ENCODE measurements around the gene AK4.

The AK4 gene

GRCh38 chr1:65197636-65198035 is 49.6 kb downstream of the AK4 start:
- Histone ChIP-seq H3K27ac (no peak overlapping the region), H3K36me3 (replicated peaks) (no peaks in the 10 kb centered on the region), H3K27me3 (replicated peaks) (no peaks in the 10 kb centered on the region), H3K4me3 (ENCODE audit: low read depth, low read length) (no peak overlapping the region)
- in situ Hi-C loops (cut with HindIII; ENCODE audit: low pct_ligation_motif_present, low sequenced_read_pairs): no loop called here
- DNase-seq: no peak
- no peak for TF ChIP-seq CTCF (IDR thresholded peaks at IDR 0.05; ENCODE audit: low read depth, low read length, missing control alignments)

GRCh38 chr1:65198096-65198495 is 50.1 kb downstream of the AK4 start:
- Histone ChIP-seq H3K36me3 (replicated peaks) (no peaks in the 10 kb centered on the region), H3K27ac (no peak overlapping the region), H3K27me3 (replicated peaks) (no peaks in the 10 kb centered on the region), H3K4me3 (ENCODE audit: low read depth, low read length) (no peak overlapping the region)
- no peak for TF ChIP-seq CTCF (IDR thresholded peaks at IDR 0.05; ENCODE audit: low read depth, low read length, missing control alignments)
- in situ Hi-C loops (cut with HindIII; ENCODE audit: low pct_ligation_motif_present, low sequenced_read_pairs): no loop called here
- no peak for DNase-seq

- H3K27ac ChIP-seq: no peak overlapping the region
- TF ChIP-seq CTCF (IDR thresholded peaks at IDR 0.05; ENCODE audit: low read depth, low read length, missing control alignments): no peak
- no peaks in the 10 kb centered on the region for H3K27me3 ChIP-seq (replicated peaks)
- no peaks in the 10 kb centered on the region for H3K36me3 ChIP-seq (replicated peaks)
- no peak overlapping the region for H3K4me3 ChIP-seq (ENCODE audit: low read depth, low read length)
- in situ Hi-C loops (cut with HindIII; ENCODE audit: low pct_ligation_motif_present, low sequenced_read_pairs): no loop called here
- no peak for DNase-seq
Measured at GRCh38 chr1:65200411-65200810, 52.4 kb downstream of the AK4 start.

- H3K4me3 ChIP-seq (ENCODE audit: low read depth, low read length): no peak overlapping the region
- no peak for TF ChIP-seq CTCF (IDR thresholded peaks at IDR 0.05; ENCODE audit: low read depth, low read length, missing control alignments)
- no peaks in the 10 kb centered on the region for H3K36me3 ChIP-seq (replicated peaks)
- no peak for DNase-seq
- no peak overlapping the region for H3K27ac ChIP-seq
- no peaks in the 10 kb centered on the region for H3K27me3 ChIP-seq (replicated peaks)
- in situ Hi-C loops (cut with HindIII; ENCODE audit: low pct_ligation_motif_present, low sequenced_read_pairs): no loop called here
Measured at GRCh38 chr1:65206836-65207235, 58.8 kb downstream of the AK4 start.

GRCh38 chr1:65207317-65207716 is 59.3 kb downstream of the AK4 start:
- in situ Hi-C loops (cut with HindIII; ENCODE audit: low pct_ligation_motif_present, low sequenced_read_pairs): no loop called here
- Histone ChIP-seq H3K27me3 (replicated peaks) (no peaks in the 10 kb centered on the region), H3K27ac (no peak overlapping the region), H3K4me3 (ENCODE audit: low read depth, low read length) (no peak overlapping the region), H3K36me3 (replicated peaks) (no peaks in the 10 kb centered on the region)
- TF ChIP-seq CTCF (IDR thresholded peaks at IDR 0.05; ENCODE audit: low read depth, low read length, missing control alignments): no peak
- DNase-seq: no peak

GRCh38 chr1:65208563-65208973 is 60.6 kb downstream of the AK4 start:
- Histone ChIP-seq H3K4me3 (ENCODE audit: low read depth, low read length) (no peak overlapping the region), H3K36me3 (replicated peaks) (no peaks in the 10 kb centered on the region), H3K27me3 (replicated peaks) (no peaks in the 10 kb centered on the region), H3K27ac (no peak overlapping the region)
- TF ChIP-seq CTCF (IDR thresholded peaks at IDR 0.05; ENCODE audit: low read depth, low read length, missing control alignments): no peak
- in situ Hi-C loops (cut with HindIII; ENCODE audit: low pct_ligation_motif_present, low sequenced_read_pairs): no loop called here
- no peak for DNase-seq
